Prostate gland (tissue), 2 donors: Measurements from ENCODE around the gene HYOU1.

ENCODE experiments used
- POLR2A ChIP-seq: fragments of 450-650 bp; IDR thresholded peaks from one replicate; pipeline ENCODE4 v1.6.1; 2016; ENCODE audit warnings: antibody characterized with exemption, mild to moderate bottlenecking
- POLR2AphosphoS5 ChIP-seq: sonication (generic); formaldehyde crosslinking; IDR thresholded peaks from one replicate; pipeline ENCODE4 v1.6.1; 2017; ENCODE audit warnings: antibody characterized with exemption
- TF ChIP-seq, protein P1 (sequence below), 4 experiments: fragments of 200-600 bp in 2 of 4; fragments of 450-650 bp in 2 of 4; sonication (generic) in 2 of 4; IDR thresholded peaks; 1 replicate in 3 of 4; 2 replicates in 1 of 4; pipeline ENCODE4 v1.5.1; 2016 to 2019; ENCODE audit warnings: antibody characterized with exemption in 4 of 4, mild to moderate bottlenecking in 2 of 4, moderate library complexity in 2 of 4

DNA sequence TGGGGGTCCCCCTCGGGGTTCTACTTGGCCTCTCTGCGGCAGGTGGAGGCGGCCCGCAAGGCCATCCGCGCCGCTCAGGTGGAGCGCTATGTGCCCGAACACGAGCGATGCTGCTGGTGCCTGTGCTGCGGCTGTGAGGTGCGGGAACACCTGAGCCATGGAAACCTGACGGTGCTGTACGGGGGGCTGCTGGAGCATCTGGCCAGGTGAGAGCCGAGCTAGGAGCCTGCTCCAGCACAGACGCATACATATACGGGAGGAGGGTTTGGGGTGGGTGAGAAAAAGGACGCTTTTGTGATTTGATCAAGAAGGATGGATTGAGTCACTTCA lies 58.7 kb downstream of the HYOU1 start:
- TF ChIP-seq, protein P1, sequence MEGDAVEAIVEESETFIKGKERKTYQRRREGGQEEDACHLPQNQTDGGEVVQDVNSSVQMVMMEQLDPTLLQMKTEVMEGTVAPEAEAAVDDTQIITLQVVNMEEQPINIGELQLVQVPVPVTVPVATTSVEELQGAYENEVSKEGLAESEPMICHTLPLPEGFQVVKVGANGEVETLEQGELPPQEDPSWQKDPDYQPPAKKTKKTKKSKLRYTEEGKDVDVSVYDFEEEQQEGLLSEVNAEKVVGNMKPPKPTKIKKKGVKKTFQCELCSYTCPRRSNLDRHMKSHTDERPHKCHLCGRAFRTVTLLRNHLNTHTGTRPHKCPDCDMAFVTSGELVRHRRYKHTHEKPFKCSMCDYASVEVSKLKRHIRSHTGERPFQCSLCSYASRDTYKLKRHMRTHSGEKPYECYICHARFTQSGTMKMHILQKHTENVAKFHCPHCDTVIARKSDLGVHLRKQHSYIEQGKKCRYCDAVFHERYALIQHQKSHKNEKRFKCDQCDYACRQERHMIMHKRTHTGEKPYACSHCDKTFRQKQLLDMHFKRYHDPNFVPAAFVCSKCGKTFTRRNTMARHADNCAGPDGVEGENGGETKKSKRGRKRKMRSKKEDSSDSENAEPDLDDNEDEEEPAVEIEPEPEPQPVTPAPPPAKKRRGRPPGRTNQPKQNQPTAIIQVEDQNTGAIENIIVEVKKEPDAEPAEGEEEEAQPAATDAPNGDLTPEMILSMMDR (IDR thresholded peaks at IDR 0.05): no peak
- TF ChIP-seq POLR2A (no peak), POLR2AphosphoS5 (no peak)
